ENCODE results near the gene TBC1D22B. TPM values are rescaled to one million over a fixed set of nuclear protein-coding genes. Genes with fewer than 3 reads are reported as not detected.
A peak's percentile ranks its signal among the peaks of the same experiment; 100 is the strongest.

The TBC1D22B gene, protein sequence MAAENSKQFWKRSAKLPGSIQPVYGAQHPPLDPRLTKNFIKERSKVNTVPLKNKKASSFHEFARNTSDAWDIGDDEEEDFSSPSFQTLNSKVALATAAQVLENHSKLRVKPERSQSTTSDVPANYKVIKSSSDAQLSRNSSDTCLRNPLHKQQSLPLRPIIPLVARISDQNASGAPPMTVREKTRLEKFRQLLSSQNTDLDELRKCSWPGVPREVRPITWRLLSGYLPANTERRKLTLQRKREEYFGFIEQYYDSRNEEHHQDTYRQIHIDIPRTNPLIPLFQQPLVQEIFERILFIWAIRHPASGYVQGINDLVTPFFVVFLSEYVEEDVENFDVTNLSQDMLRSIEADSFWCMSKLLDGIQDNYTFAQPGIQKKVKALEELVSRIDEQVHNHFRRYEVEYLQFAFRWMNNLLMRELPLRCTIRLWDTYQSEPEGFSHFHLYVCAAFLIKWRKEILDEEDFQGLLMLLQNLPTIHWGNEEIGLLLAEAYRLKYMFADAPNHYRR
- total RNA-seq (2021) (13.1 and 13.5 TPM in 2 replicates), Bru-seq, nascent RNA (percentile 75 among the genes with signal in this experiment), BruChase-seq, experiment 1, labeled RNA remaining after a 2-hour chase (percentile 71 among the genes with signal in this experiment), BruChase-seq, experiment 2, labeled RNA remaining after a 6-hour chase (percentile 66 among the genes with signal in this experiment)
- long read RNA-seq, transcript TBC1D22B-201 (13 exons, 3,462 nt): major isoform, 11 of 25 reads
- long read RNA-seq, partial matches to known transcripts: 4 of 25 reads
- long read RNA-seq, other reads (novel, unspliced or antisense): 10 of 25 reads

GRCh38 chr6:37257634-37258404 lies at the start of gene TBC1D22B, which contains the start of gene TMEM217:
Gene TBC1D22B (plus strand): TSS chr6:37257772. CDS start chr6:37257918, 146 bp downstream.
Gene TMEM217 (minus strand): TSS chr6:37258144. CDS start chr6:37219030, 39,114 bp downstream.
- intact Hi-C loops (cut with micrococcal nuclease; ENCODE audit: unreplicated experiment): no loop called here
- peak within 1 kb of the TSS; percentile 83 for H3K27ac ChIP-seq (ENCODE audit: low read depth, low read length, poor library complexity, severe bottlenecking)
- peak; percentile 96 for DNase-seq (ENCODE audit: low spot score)
- peaks cover 16% of the 10 kb centered on the region for H3K4me1 ChIP-seq (ENCODE audit: insufficient read depth, low read length, poor library complexity, severe bottlenecking)
- H3K9me3 ChIP-seq (ENCODE audit: low read depth, low read length, poor library complexity, severe bottlenecking): no peaks in the 10 kb centered on the region
- peak within 1 kb of the TSS; percentile 93 for H3K4me3 ChIP-seq (ENCODE audit: low read depth, low read length, poor library complexity, severe bottlenecking)
- POLR2A ChIA-PET (ENCODE audit: low non-redundant PET): interaction anchor here (0.7 kb wide), 2 partner anchors 50 to 479 kb away, joined by 3 read pairs; no protein-coding TSS in a partner anchor
- CTCF ChIA-PET: interaction anchor here (0.6 kb wide), 1 partner anchor 231 kb away, joined by 3 read pairs; no protein-coding TSS in a partner anchor
- H3K36me3 ChIP-seq (ENCODE audit: insufficient read depth, low read length, poor library complexity, severe bottlenecking): no peaks in the 10 kb centered on the region
- no TSS peak for BruUV-seq (replicated peaks)
- TF ChIP-seq EZH2 (IDR thresholded peaks at IDR 0.05; ENCODE audit: borderline replicate concordance, low read depth, low read length, poor library complexity, severe bottlenecking): no peak
- TF ChIP-seq, protein P1, sequence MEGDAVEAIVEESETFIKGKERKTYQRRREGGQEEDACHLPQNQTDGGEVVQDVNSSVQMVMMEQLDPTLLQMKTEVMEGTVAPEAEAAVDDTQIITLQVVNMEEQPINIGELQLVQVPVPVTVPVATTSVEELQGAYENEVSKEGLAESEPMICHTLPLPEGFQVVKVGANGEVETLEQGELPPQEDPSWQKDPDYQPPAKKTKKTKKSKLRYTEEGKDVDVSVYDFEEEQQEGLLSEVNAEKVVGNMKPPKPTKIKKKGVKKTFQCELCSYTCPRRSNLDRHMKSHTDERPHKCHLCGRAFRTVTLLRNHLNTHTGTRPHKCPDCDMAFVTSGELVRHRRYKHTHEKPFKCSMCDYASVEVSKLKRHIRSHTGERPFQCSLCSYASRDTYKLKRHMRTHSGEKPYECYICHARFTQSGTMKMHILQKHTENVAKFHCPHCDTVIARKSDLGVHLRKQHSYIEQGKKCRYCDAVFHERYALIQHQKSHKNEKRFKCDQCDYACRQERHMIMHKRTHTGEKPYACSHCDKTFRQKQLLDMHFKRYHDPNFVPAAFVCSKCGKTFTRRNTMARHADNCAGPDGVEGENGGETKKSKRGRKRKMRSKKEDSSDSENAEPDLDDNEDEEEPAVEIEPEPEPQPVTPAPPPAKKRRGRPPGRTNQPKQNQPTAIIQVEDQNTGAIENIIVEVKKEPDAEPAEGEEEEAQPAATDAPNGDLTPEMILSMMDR (conservative IDR thresholded peaks at IDR 0.05; ENCODE audit: low read depth, low read length): no peak
- no peaks in the 10 kb centered on the region for H3K27me3 ChIP-seq (replicated peaks; ENCODE audit: insufficient read depth, low read depth, low read length, poor library complexity)

GRCh38 chr6:37207903-37208456 lies 49.6 kb upstream of the TBC1D22B start:
- no peaks in the 10 kb centered on the region for H3K4me1 ChIP-seq (ENCODE audit: insufficient read depth, low read length, poor library complexity, severe bottlenecking)
- no TSS peak for BruUV-seq (replicated peaks)
- CTCF ChIA-PET: interaction anchor here (1.0 kb wide), 1 partner anchor 186 kb away, joined by 5 read pairs; no protein-coding TSS in a partner anchor
- peak; percentile 76 for DNase-seq (ENCODE audit: low spot score)
- no peak overlapping the region for H3K27ac ChIP-seq (ENCODE audit: low read depth, low read length, poor library complexity, severe bottlenecking)
- POLR2A ChIA-PET (ENCODE audit: low non-redundant PET): no interaction called here
- TF ChIP-seq EZH2 (IDR thresholded peaks at IDR 0.05; ENCODE audit: borderline replicate concordance, low read depth, low read length, poor library complexity, severe bottlenecking): no peak
- TF ChIP-seq, protein P1 (conservative IDR thresholded peaks at IDR 0.05; ENCODE audit: low read depth, low read length): peak; percentile 83
- no peaks in the 10 kb centered on the region for H3K36me3 ChIP-seq (ENCODE audit: insufficient read depth, low read length, poor library complexity, severe bottlenecking)
- H3K27me3 ChIP-seq (replicated peaks; ENCODE audit: insufficient read depth, low read depth, low read length, poor library complexity): no peaks in the 10 kb centered on the region
- H3K9me3 ChIP-seq (ENCODE audit: low read depth, low read length, poor library complexity, severe bottlenecking): no peaks in the 10 kb centered on the region
- intact Hi-C loops (cut with micrococcal nuclease; ENCODE audit: unreplicated experiment): no loop called here
- H3K4me3 ChIP-seq (ENCODE audit: low read depth, low read length, poor library complexity, severe bottlenecking): no peak overlapping the region

Data from A673 (cell line).